ENCODE data around the gene AKAIN1. TPM values are rescaled to one million over a fixed set of nuclear protein-coding genes. Genes with fewer than 3 reads are reported as not detected.

Gene AKAIN1
- total RNA-seq, 1 donor from 2014 or later: not detected

DNA sequence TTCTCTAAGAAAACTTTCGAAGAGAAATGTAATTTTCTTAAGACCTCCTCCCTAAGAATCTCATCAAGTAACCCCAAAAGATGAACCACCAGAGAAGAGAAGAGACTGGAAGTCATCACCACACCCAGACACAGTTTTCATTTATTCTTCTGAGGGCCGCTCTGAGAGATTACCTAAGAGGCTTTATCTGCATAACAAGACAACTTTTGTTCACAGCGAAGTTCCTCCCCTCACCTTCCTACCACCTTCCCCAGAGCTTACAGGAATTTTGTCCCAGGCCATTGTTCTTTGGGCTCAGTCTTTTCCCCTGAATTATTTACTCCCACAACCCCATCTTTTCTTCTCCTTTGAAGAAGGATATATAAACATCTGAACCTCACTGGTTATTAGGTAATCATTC lies 92.8 kb downstream of the AKAIN1 start:
- no peak for TF ChIP-seq CTCF (IDR thresholded peaks at IDR 0.05; ENCODE audit: unreplicated experiment)
- Mint-ChIP-seq H3K27me3 (ENCODE audit: unreplicated experiment) (peaks cover 1% of the 10 kb centered on the region), H3K4me3 (ENCODE audit: unreplicated experiment) (no peak overlapping the region), H3K27ac (ENCODE audit: unreplicated experiment) (no peak overlapping the region), H3K36me3 (ENCODE audit: low read depth, unreplicated experiment) (no peaks in the 10 kb centered on the region), H3K9me3 (ENCODE audit: unreplicated experiment) (no peaks in the 10 kb centered on the region), H3K4me1 (ENCODE audit: unreplicated experiment) (no peaks in the 10 kb centered on the region)
- no peak for DNase-seq (ENCODE audit: low spot score)

- no peaks in the 10 kb centered on the region for H3K9me3 Mint-ChIP-seq (ENCODE audit: unreplicated experiment)
- H3K4me3 Mint-ChIP-seq (ENCODE audit: unreplicated experiment): no peak overlapping the region
- no peak overlapping the region for H3K27ac Mint-ChIP-seq (ENCODE audit: unreplicated experiment)
- peaks cover 1% of the 10 kb centered on the region for H3K27me3 Mint-ChIP-seq (ENCODE audit: unreplicated experiment)
- H3K36me3 Mint-ChIP-seq (ENCODE audit: low read depth, unreplicated experiment): no peaks in the 10 kb centered on the region
- TF ChIP-seq CTCF (IDR thresholded peaks at IDR 0.05; ENCODE audit: unreplicated experiment): no peak
- DNase-seq (ENCODE audit: low spot score): no peak
- no peaks in the 10 kb centered on the region for H3K4me1 Mint-ChIP-seq (ENCODE audit: unreplicated experiment)
These were observed 93.4 kb downstream of the AKAIN1 start for GRCh38 chr18:5103693-5104092.

GRCh38 chr18:5103286-5103685 lies 93.8 kb downstream of the AKAIN1 start:
- Mint-ChIP-seq H3K9me3 (ENCODE audit: unreplicated experiment) (no peaks in the 10 kb centered on the region), H3K36me3 (ENCODE audit: low read depth, unreplicated experiment) (no peaks in the 10 kb centered on the region), H3K27me3 (ENCODE audit: unreplicated experiment) (peaks cover under 1% of the 10 kb centered on the region), H3K4me1 (ENCODE audit: unreplicated experiment) (no peaks in the 10 kb centered on the region), H3K27ac (ENCODE audit: unreplicated experiment) (no peak overlapping the region), H3K4me3 (ENCODE audit: unreplicated experiment) (no peak overlapping the region)
- DNase-seq (ENCODE audit: low spot score): no peak
- TF ChIP-seq CTCF (IDR thresholded peaks at IDR 0.05; ENCODE audit: unreplicated experiment): no peak

DNA sequence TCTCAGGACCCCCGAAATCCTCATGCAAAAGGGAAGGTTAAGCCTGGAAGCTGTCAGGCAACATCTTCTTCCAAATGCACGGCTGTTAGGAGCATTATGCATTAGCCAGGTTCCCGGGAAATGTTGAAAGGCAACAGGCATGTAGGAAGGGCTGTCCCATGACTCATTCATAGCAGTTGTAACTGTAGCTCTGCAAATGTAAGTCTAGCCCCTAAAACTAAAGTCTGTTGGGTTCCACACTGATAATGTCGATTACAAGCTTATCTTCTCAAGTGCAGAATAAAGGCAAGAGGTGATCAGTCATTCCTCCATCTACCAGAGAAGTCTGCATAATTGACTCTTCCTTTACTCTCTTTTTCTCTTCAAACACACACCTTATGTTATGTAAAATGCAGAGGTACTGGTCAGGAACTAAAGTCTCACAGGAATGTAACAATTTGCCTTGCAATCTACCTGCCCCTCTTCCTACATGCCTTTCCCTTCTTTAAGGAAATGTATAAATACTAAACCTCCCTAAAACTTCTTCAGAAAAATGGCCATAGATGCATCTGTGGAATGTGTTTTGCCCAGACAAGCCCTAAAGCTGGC lies 99.8 kb downstream of the AKAIN1 start:
- H3K36me3 Mint-ChIP-seq (ENCODE audit: low read depth, unreplicated experiment): no peaks in the 10 kb centered on the region
- DNase-seq (ENCODE audit: low spot score): no peak
- no peak overlapping the region for H3K4me3 Mint-ChIP-seq (ENCODE audit: unreplicated experiment)
- H3K27ac Mint-ChIP-seq (ENCODE audit: unreplicated experiment): no peak overlapping the region
- no peak for TF ChIP-seq CTCF (IDR thresholded peaks at IDR 0.05; ENCODE audit: unreplicated experiment)
- H3K9me3 Mint-ChIP-seq (ENCODE audit: unreplicated experiment): no peaks in the 10 kb centered on the region
- H3K4me1 Mint-ChIP-seq (ENCODE audit: unreplicated experiment): no peaks in the 10 kb centered on the region
- no peaks in the 10 kb centered on the region for H3K27me3 Mint-ChIP-seq (ENCODE audit: unreplicated experiment)

DNA sequence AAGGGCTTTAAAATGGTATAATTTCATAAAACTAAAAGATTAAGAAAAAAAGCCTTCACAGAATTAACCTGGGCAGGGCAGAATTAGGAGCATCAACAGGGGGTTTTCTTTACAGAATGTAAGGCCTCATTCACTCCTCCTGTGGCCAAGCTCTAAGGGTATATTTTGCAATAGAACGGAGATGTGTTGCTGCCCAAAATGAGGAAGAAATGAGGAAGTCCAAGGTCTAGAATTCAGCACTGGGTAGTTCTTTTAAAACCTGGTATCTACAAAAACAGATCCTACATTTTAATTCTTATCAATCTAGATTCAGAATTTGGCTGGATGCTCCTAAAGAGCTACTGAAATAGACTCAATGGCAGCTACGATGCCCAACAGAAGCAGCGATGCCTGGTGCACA lies 101.8 kb downstream of the AKAIN1 start:
- DNase-seq (ENCODE audit: low spot score): no peak
- H3K4me3 Mint-ChIP-seq (ENCODE audit: unreplicated experiment): no peak overlapping the region
- no peak overlapping the region for H3K27ac Mint-ChIP-seq (ENCODE audit: unreplicated experiment)
- no peaks in the 10 kb centered on the region for H3K36me3 Mint-ChIP-seq (ENCODE audit: low read depth, unreplicated experiment)
- peaks cover 1% of the 10 kb centered on the region for H3K27me3 Mint-ChIP-seq (ENCODE audit: unreplicated experiment)
- H3K4me1 Mint-ChIP-seq (ENCODE audit: unreplicated experiment): peaks cover 2% of the 10 kb centered on the region
- H3K9me3 Mint-ChIP-seq (ENCODE audit: unreplicated experiment): no peaks in the 10 kb centered on the region
- TF ChIP-seq CTCF (IDR thresholded peaks at IDR 0.05; ENCODE audit: unreplicated experiment): no peak

All from endothelial cell (in vitro differentiated cells).